H9 (cell line): ENCODE results near the gene RABL6. TPM values are rescaled to one million over a fixed set of nuclear protein-coding genes. Genes with fewer than 3 reads are reported as not detected.

Experiments used
- DNase-seq: peaks from one replicate; pipeline ENCODE4 v3.0.0-alpha.2; 2017
- H2AFZ ChIP-seq: one replicate; pipeline ENCODE4 v1.6.1; 2013; ENCODE audit warnings: mild to moderate bottlenecking, low read length, control low read depth, moderate library complexity
- H2AK5ac ChIP-seq: 2 replicates; pipeline ENCODE4 v1.6.1; 2013; ENCODE audit warnings: low read length, control low read depth, mixed read lengths; ENCODE audit not compliant: insufficient read length
- H2BK120ac ChIP-seq: one replicate; pipeline ENCODE4 v1.6.1; 2013; ENCODE audit warnings: low read depth, mild to moderate bottlenecking, low read length, control low read depth, inconsistent platforms; ENCODE audit not compliant: poor library complexity, severe bottlenecking
- H2BK12ac ChIP-seq: 2 replicates; pipeline ENCODE4 v1.6.1; 2013; ENCODE audit warnings: low read length, control low read depth, mixed read lengths, low read depth; ENCODE audit not compliant: insufficient read length
- H2BK15ac ChIP-seq: 2 replicates; pipeline ENCODE4 v1.6.1; 2013; ENCODE audit warnings: low read depth, low read length, control low read depth
- H2BK20ac ChIP-seq: one replicate; pipeline ENCODE4 v1.6.1; 2013; ENCODE audit warnings: low read depth, mild to moderate bottlenecking, low read length, control low read depth, inconsistent platforms; ENCODE audit not compliant: poor library complexity, severe bottlenecking
- H2BK5ac ChIP-seq: 2 replicates; pipeline ENCODE4 v1.6.1; 2013; ENCODE audit warnings: low read length, control low read depth, mixed read lengths; ENCODE audit not compliant: insufficient read length
- H3K14ac ChIP-seq: 2 replicates; pipeline ENCODE4 v1.6.1; 2013; ENCODE audit warnings: low read length, control low read depth; ENCODE audit not compliant: insufficient read depth
- H3K18ac ChIP-seq: 2 replicates; pipeline ENCODE4 v1.6.1; 2013; ENCODE audit warnings: low read depth, mild to moderate bottlenecking, mixed read lengths, low read length, control low read depth; ENCODE audit not compliant: insufficient read length
- H3K23ac ChIP-seq: 2 replicates; pipeline ENCODE4 v1.6.1; 2013; ENCODE audit warnings: low read length, control low read depth, mixed read lengths, low read depth; ENCODE audit not compliant: insufficient read length
- H3K23me2 ChIP-seq: 2 replicates; pipeline ENCODE4 v1.6.1; 2013; ENCODE audit warnings: low read depth, mild to moderate bottlenecking, mixed read lengths, low read length, control low read depth; ENCODE audit not compliant: insufficient read length, poor library complexity, severe bottlenecking
- H3K27ac ChIP-seq: 2 replicates; pipeline ENCODE4 v1.5.1; 2013; ENCODE audit warnings: low read length, control low read depth, mixed read lengths, low read depth; ENCODE audit not compliant: insufficient read length
- H3K27me3 ChIP-seq: 2 replicates; pipeline ENCODE4 v1.6.1; 2013; ENCODE audit warnings: low read length, control low read depth, inconsistent platforms; ENCODE audit not compliant: insufficient read depth
- H3K4ac ChIP-seq: 2 replicates; pipeline ENCODE4 v1.6.1; 2013; ENCODE audit warnings: low read depth, mild to moderate bottlenecking, control low read depth, inconsistent platforms, low read length, moderate library complexity
- H3K4me1 ChIP-seq: 2 replicates; pipeline ENCODE4 v1.6.1; 2013; ENCODE audit warnings: low read length, control low read depth, inconsistent platforms; ENCODE audit not compliant: insufficient read depth
- H3K4me2 ChIP-seq: 2 replicates; pipeline ENCODE4 v1.6.1; 2013; ENCODE audit warnings: low read length, control low read depth, mixed read lengths; ENCODE audit not compliant: insufficient read length, insufficient read depth
- H3K56ac ChIP-seq: 2 replicates; pipeline ENCODE4 v1.6.1; 2013; ENCODE audit warnings: low read depth, mild to moderate bottlenecking, mixed read lengths, low read length, control low read depth; ENCODE audit not compliant: insufficient read length
- H3K79me1 ChIP-seq: 2 replicates; pipeline ENCODE4 v1.6.1; 2013; ENCODE audit warnings: low read depth, mild to moderate bottlenecking, moderate library complexity, low read length, control low read depth, inconsistent platforms; ENCODE audit not compliant: insufficient read depth, poor library complexity, severe bottlenecking
- H3K79me2 ChIP-seq: 2 replicates; pipeline ENCODE4 v1.6.1; 2013; ENCODE audit warnings: low read length, control low read depth, inconsistent platforms; ENCODE audit not compliant: insufficient read depth
- H3K9ac ChIP-seq: 2 replicates; pipeline ENCODE4 v1.6.1; 2013; ENCODE audit warnings: low read length, control low read depth, mixed read lengths; ENCODE audit not compliant: insufficient read length; ENCODE audit errors: extremely low read depth
- H3K9me3 ChIP-seq: one replicate; pipeline ENCODE4 v1.6.1; 2013; ENCODE audit warnings: low read depth, low read length, inconsistent platforms; ENCODE audit not compliant: control insufficient read depth
- H3T11ph ChIP-seq: one replicate; pipeline ENCODE4 v1.6.1; 2013; ENCODE audit warnings: mild to moderate bottlenecking, low read length, control low read depth, inconsistent platforms
- H4K20me1 ChIP-seq: one replicate; pipeline ENCODE4 v1.6.1; 2013; ENCODE audit not compliant: control insufficient read depth, insufficient read length, insufficient read depth
- H4K5ac ChIP-seq: 2 replicates; pipeline ENCODE4 v1.6.1; 2013; ENCODE audit warnings: low read depth, mild to moderate bottlenecking, mixed read lengths, low read length, control low read depth; ENCODE audit not compliant: insufficient read length
- H4K8ac ChIP-seq: replicated peaks from 2 replicates; pipeline ENCODE4 v1.6.1; 2013; ENCODE audit warnings: low read length, control low read depth, mixed read lengths, low read depth; ENCODE audit not compliant: insufficient read length
- H4K91ac ChIP-seq: 2 replicates; pipeline ENCODE4 v1.6.1; 2013; ENCODE audit warnings: low read depth, mild to moderate bottlenecking, moderate library complexity, mixed read lengths, low read length, control low read depth; ENCODE audit not compliant: insufficient read length
- H3K27ac Mint-ChIP-seq, 3 experiments: 2 replicates in 2 of 3; 3 replicates in 1 of 3; pipeline ENCODE4 v1.8.0; 2020 to 2021; ENCODE audit warnings: mixed read lengths in 3 of 3, mild to moderate bottlenecking in 1 of 3, moderate library complexity in 1 of 3
- H3K27me3 Mint-ChIP-seq: 2 replicates; pipeline ENCODE4 v1.8.0; 2021; ENCODE audit warnings: low read depth, mild to moderate bottlenecking, moderate library complexity, mixed read lengths
- H3K36me3 Mint-ChIP-seq, 3 experiments: 2 replicates in 2 of 3; 3 replicates in 1 of 3; pipeline ENCODE4 v1.8.0; 2020 to 2021; ENCODE audit warnings: low read depth in 3 of 3, mixed read lengths in 3 of 3; ENCODE audit not compliant: insufficient read depth in 1 of 3
- H3K4me1 Mint-ChIP-seq, 2 experiments: 2 replicates each; pipeline ENCODE4 v1.8.0; 2020; ENCODE audit warnings: mixed read lengths in 2 of 2
- H3K4me3 Mint-ChIP-seq, 2 experiments: 2 replicates in 1 of 2; 3 replicates in 1 of 2; pipeline ENCODE4 v1.8.0; 2020 to 2021; ENCODE audit warnings: mild to moderate bottlenecking in 2 of 2, mixed read lengths in 2 of 2, moderate library complexity in 1 of 2
- H3K9me3 Mint-ChIP-seq, 2 experiments: 2 replicates in 1 of 2; 3 replicates in 1 of 2; pipeline ENCODE4 v1.8.0; 2020; ENCODE audit warnings: mild to moderate bottlenecking in 2 of 2, mixed read lengths in 2 of 2, moderate library complexity in 1 of 2
- WGBS: extraction: QIAGEN DNeasy Blood & Tissue Kit; methylation state at CpG from one replicate; pipeline ENCODE4 v1.1.7; 2013; ENCODE audit warnings: missing lambda C conversion rate, low lambda C conversion rate, mixed read lengths; ENCODE audit not compliant: insufficient read length; ENCODE audit errors: extremely low coverage; 5-methylcytosine and 5-hydroxymethylcytosine counted together
- total RNA-seq: library from RNA; stranded (reverse); gene quantifications from 2 replicates; pipeline ENCODE4 v1.2.1, GENCODE V29; 2021
- TF ChIP-seq, protein P1 (sequence below): fragments of 200-600 bp; sonication (generic); conservative IDR thresholded peaks from 3 replicates; pipeline ENCODE4 v1.8.0; 2021; ENCODE audit warnings: antibody characterized with exemption, mild to moderate bottlenecking

RABL6 gene
- total RNA-seq, 1 experiment from 2014 or later, result 108 TPM

DNA sequence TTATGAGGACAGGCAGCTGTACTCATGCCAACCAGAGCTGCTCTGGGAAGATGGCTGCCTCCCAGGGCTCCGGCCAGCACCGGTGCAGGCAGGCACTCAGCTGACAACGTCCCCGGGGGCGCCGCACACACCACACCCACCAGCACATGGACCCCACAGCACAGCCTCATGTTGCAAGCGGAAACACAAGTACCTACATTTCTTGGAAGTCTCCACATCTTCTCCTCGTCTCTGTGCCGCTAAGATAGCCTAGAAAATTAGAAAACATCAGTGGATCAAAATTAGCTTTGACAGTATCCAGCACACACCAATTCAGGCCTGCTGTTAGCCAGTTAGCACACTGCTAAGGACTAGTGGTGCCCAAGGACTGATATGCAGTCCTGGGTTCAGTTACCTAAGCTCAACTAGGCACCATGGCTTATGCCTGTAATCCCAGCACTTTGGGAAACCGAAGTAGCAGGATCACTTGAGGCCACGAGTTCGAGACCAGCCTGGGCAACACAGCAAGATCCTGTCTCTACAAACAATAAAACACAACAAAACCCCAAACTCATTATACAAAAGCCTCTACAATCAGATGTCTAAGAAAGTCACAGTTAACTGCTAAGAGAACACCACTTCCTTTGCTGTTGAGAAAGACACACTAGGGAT lies 56.0 kb downstream of the RABL6 start:
- Histone ChIP-seq H3K4me1 (0 out of 2 replicates have a peak, but pooled peaks cover 3% of the 10 kb centered on the region), H2BK20ac (no peak overlapping the region), H3K9ac (no peak overlapping the region), H3K79me2 (peaks cover 2% of the 10 kb centered on the region; the same call in 1 of the 2 replicates), H3K56ac (no peak overlapping the region), H2AFZ (no peak overlapping the region), H3K18ac (no peak overlapping the region), H3K14ac (no peak overlapping the region), H2BK5ac (no peak overlapping the region), H3K27ac (no peak overlapping the region), H3K4me2 (no peak overlapping the region), H4K5ac (no peak overlapping the region), H2AK5ac (no peak overlapping the region), H3K23me2 (peaks cover 4% of the 10 kb centered on the region), H4K20me1 (no peaks in the 10 kb centered on the region), H3K9me3 (peaks cover 5% of the 10 kb centered on the region), H3K4ac (no peak overlapping the region), H4K8ac (no peak overlapping the region), H4K91ac (no peak overlapping the region), H3K79me1 (peaks cover 2% of the 10 kb centered on the region), H3T11ph (no peak overlapping the region), H2BK120ac (no peak overlapping the region), H2BK12ac (no peak overlapping the region), H3K27me3 (no peaks in the 10 kb centered on the region), H2BK15ac (no peak overlapping the region), H3K23ac (no peak overlapping the region)
- peaks cover 2% of the 10 kb centered on the region for H3K27me3 Mint-ChIP-seq
- H3K27ac Mint-ChIP-seq, result no peak overlapping the region
- no peak for DNase-seq
- H3K36me3 Mint-ChIP-seq, result peaks cover 22 to 56% (median 51%) of the 10 kb centered on the region in 3 experiments
- TF ChIP-seq, protein P1, sequence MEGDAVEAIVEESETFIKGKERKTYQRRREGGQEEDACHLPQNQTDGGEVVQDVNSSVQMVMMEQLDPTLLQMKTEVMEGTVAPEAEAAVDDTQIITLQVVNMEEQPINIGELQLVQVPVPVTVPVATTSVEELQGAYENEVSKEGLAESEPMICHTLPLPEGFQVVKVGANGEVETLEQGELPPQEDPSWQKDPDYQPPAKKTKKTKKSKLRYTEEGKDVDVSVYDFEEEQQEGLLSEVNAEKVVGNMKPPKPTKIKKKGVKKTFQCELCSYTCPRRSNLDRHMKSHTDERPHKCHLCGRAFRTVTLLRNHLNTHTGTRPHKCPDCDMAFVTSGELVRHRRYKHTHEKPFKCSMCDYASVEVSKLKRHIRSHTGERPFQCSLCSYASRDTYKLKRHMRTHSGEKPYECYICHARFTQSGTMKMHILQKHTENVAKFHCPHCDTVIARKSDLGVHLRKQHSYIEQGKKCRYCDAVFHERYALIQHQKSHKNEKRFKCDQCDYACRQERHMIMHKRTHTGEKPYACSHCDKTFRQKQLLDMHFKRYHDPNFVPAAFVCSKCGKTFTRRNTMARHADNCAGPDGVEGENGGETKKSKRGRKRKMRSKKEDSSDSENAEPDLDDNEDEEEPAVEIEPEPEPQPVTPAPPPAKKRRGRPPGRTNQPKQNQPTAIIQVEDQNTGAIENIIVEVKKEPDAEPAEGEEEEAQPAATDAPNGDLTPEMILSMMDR, result no peak
- peaks cover 13 to 19% of the 10 kb centered on the region in 2 experiments for H3K9me3 Mint-ChIP-seq
- peak overlapping the region in 1 of 2 experiments; percentile 32; a peak in 1 of 5 replicates for H3K4me3 Mint-ChIP-seq
- peaks cover 5 to 6% of the 10 kb centered on the region in 2 experiments for H3K4me1 Mint-ChIP-seq
- WGBS, result no CpG with 5 or more reads among the region's 12 CpGs
